Myocyte (in vitro differentiated cells): ENCODE data around the gene CHD6. TPM values are rescaled to one million over a fixed set of nuclear protein-coding genes. Genes with fewer than 3 reads are reported as not detected.

Experiments
- DNase-seq: peaks from one replicate; pipeline ENCODE4 v3.0.0-alpha.2; 2012; ENCODE audit warnings: low read depth
- total RNA-seq: library from RNA; depleted of rRNA; stranded (reverse); fragments of >200 nt; gene quantifications from 2 replicates; pipeline ENCODE4 v1.2.3, GENCODE V29; 2014

CHD6 gene
- total RNA-seq, 1 donor from 2014 or later, result 18.2 TPM

DNA sequence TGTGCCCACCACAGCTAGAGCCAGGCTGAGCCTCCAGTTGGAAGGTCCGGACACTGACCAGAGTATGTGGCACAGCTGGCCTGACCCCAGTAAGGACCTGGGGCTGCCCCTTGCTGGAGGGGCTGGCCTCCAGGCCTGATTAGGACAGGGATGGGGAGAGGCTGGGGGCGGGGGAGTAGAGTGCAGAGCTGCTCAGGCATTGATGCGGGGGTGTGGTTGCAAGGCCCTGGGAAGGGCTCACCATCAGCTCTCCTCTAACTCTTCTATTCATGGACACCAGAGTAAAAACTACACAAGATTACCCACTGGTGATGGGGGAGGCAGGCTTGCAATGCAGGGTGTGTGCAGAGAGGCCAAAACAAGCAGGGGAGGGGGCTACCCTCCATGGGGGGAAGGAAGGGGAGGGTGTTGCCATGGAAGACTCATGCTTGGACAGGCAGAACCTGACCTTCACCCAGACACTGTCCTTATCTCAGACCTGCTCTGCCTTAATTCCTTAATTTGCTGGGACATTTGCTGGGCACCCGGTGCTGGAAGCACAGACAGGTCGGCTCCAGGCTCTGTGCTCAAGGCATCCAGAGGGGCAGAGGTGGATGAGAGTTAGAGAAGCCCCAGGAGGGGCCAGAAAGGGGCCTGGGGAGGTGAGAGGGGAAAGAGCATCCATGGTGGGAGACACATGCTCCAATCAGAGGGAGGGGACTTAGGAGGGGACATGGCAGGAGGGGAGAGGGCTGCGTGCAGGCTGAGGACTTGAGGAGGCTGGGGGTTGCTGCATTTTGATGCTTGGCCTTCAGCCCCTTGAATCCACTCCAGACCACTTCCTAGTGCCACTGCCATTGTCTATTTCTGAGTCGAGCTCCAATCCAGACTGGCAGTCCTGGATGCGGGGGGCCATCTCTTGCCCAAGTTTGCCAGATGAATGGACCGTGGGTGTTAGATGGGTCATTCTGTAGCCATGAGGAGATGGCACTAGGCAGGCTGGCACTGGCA lies 244.0 kb downstream of the CHD6 start:
- DNase-seq, result no peak

DNA sequence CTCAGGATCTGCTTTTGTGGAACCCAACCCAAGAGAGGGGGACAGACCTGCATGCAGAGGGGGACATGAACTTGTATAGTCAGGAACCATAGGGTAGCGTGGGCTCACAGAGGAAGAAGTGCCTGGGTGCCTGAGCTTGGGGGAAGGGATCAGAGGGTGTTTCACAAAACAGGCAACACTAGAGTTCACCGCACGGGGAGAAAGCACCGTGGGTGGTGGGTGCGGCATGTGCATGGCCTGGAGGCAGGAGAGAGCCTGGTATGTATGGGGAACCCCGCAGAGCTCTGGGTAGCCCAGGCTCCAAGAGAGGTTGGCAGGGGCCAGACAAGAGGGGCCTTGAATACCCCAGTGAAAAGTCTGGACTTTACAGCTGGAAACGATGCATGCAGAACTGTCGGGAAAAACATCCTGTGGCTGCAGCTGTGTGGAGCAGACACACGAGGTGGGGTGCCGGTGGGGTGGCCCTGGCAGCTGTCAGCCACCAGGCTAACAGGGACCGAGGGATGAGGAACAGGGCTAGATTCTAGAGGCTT lies 244.9 kb downstream of the CHD6 start:
- no peak for DNase-seq

DNA sequence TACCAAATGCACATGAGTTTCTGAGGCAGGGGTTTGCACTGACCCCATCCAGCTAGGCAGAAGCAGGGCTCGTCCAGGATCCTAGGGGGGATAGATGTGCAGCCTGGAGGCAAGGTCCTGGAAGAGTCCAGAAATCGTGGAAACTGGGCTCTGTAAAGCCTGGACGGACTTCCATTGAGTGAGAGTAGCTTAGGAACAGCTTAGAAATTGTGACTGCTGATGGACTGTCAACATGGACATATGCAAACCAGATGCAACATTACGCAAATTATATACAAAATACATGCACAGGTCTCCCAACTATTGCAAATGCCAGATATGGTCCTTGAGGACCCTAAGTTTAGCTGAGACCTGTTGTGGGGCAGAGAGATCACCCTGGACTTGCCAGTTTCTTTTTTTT lies 246.8 kb downstream of the CHD6 start:
- no peak for DNase-seq

DNA sequence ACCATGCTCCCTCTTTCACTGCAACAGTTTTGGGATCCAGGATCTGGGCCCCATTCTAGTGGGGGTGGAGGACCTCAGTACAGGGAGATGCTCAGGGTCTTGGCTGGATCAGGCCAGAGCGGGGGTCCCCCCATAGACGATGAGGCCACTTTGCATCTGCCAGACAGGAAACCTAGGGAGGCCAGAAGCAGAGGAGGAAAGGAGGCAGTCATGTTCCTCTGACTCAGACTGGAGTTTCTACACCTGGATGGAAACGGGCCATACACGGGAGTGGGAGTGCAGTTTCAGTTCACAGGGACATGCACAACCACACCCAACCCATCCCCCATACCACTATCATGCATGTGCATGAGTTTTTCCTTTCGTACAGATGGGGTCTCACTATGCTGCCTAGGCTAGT lies 248.0 kb downstream of the CHD6 start:
- DNase-seq, result no peak

DNA sequence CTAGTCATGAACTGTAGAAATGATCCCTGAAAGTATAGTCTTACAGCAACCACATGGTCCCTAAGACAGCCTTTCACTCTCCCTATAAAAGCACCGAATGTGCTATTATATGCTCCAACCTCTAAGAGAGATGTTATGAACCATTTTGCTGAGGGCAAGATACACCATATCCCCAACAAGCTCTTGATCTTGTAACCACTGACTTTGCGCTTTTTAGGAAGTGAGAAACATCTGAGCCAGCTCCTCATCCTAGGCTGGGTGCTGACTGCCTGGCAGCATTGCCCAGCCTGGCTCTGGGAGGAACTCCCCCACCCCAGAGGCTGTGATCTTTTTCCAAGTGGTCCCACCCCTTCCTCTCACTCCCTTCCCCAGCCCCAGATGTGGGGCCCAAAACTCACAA lies 248.5 kb downstream of the CHD6 start:
- no peak for DNase-seq

DNA sequence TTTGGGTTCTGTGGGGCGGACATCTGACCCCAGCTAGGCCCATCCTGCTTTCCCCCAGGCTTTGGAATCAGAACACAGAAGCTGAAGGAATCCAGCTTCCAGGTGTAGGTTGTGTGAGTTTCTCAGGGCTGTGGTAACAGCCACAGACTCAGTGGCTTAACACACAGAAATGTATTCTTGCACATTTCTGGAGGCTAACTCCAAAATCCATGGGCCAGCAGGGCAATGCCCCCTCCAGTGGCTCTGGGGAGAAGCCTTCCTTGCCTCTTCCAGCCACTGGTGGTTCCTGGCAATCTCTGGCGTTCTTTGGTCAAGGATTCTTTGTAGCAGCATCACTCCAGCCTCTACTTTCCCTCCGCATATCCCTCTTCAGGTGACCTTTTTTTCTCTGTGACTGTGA lies 250.2 kb downstream of the CHD6 start:
- no peak for DNase-seq

DNA sequence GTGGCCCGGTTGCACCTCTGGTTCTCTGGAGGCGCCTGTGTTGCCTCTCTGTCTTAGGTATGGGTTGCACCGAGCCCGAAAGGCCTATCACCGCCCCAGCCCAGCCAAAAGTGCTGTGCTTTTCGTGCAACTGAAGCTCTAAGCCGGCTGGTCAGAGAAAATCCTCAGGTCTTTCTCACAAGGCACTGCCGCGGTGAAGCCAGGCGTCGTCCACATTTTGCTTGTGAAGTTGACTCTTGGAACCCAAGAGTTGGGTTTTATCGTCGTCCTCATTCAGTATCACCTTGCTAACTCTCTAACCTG lies 250.8 kb downstream of the CHD6 start:
- no peak for DNase-seq

DNA sequence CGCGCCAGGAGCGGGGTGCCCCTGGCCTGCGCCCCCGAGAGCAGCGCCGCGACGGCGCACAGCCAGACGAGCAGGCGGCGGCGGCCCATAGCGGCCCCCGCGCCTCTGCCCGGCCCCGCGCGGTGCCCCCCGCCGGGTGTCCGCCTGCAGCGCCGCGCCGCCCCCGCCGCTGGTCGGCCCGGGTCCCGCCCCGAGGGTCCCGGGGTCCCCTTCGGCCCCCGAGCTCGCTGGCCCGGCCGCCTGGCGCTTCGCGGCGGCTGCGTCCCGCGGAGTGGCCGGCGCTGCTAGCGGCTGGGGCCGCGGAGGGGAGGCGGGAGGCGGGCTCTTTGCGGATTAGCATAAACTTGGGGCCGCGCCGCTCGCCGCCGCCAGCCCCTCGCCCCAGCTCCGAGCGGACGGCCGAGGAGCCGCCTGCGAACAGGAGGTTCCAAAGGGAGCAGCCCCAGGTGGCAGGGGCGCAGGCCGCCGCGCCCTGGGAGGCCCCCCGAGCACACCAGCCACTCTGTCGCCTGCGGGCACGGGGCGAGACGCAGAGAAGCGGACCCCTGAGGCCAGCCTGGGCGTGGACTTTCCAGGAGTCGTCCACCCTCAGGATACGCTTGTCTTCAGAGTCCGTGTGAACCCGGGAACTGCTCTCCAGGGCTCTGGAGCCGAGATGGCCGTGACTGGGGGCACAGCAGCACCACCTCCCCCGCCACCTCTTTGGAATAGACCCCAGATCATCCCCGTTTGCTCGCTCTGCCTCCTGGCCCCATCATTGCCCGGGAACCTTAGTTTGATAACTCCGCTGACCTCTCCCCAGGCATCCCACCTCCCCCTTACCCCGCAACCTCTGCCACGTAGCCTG lies 251.4 kb downstream of the CHD6 start, which contains the start of gene EMILIN3:
Gene EMILIN3, minus strand, starts transcription at position 273 of the 847 bp plus-strand sequence. Its CDS starts 184 bp downstream, at position 89.
- DNase-seq, result no peak

DNA sequence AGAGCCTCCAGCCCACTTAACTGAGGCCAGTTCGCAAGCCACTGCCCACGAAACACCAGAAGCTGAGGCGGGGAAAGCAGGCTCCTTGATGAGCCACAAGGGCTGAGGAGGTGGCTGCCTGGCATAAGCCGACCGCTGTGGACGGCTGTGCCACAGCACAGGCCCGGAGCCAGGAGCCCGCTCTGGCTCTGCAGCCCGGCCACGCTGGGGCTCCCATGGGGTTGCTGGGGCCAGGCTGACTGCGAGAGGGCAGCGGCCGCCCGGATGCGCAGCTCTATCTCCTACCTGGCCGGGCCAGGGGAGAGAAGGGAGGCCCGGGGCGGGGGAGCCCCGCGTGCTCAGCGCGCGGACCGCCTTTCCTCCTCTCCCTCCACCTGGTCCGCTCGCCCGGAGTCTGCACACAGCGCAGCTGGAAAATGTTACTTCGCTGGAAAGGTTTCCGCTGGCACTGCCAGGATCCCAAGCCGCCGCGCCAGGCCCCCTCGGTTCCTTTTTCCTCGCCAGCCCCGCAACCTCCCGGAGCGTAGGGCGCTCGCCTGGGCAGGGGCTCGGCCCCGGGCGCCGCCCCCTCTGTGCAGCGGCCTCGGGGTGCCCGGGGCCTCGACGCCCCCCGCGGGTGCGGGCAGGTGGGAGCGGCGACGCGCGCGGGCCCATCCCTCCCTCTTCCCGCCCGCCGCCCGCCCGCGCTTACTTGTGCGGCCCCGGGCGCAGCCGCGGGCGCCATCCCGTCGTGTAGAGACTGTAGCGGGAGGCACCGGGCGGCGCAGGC lies 252.2 kb downstream of the CHD6 start:
- no peak for DNase-seq

DNA sequence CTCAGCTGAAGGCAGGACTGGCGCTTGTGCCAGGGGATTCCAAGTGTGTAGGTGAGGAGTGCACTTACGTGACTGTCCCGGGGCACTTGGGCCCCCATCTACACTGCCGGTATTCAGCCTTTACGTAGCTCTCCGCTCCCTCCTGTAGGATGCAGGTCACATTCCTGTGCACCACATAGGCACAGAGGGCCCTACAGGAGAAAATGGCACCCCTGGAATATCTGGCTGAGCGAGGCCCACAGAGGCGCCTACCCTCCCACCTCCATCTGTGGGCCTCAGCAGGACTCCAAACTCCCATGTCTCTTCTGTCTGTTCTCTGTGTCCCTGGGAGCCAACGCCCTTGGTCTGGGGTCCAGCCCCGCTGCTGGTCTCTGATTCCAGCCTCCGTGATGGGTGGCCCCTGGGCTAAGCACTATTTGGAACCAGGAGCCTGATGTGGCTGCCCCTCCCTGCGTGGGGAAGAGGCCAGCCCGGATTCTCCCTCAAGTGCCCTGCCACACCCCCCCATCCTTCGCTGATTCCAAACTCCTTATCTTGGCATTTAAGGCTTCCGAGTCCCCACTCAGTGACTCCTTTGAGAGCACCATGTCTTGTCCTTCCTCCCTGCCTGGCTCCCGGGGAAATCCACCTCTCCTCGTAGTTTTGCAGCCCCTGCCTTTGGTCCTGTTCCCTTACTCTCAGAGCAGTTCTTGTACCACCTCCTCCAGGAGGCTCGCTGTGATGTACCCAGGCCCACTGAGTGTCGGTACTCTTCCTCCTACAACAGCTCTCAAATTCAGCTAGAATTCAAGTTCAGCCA lies 253.0 kb downstream of the CHD6 start:
- DNase-seq, result no peak

DNA sequence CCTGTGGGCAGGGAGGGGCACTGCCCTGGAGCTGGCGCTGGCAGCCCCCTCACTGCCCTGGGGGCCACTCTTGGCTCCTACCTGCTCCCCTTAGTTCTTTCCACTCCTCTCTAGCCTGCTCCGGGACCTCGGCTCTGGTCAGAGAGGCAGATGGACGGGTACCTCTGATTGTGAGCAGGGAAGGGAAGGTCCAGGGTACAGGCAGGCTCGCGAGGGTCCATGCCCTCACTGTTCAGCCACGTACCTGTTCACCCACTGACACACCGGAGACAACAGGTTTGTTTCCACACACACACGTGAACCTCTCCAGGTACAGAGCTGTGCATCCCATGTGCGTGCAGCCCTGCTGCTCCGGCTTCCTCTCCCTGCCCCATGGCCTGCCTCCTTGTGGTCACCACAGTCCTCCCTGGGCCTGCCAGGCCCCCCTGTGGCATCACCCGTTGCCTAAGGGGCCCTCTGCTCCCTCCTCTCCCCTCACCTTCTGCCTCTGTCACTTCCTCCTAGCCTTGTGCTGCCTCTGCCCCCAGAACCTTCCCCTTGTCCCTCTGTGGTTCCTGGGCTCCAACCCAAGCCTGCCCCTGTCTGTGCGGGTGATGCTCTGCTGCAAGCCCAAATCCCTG lies 253.8 kb downstream of the CHD6 start:
- no peak for DNase-seq

DNA sequence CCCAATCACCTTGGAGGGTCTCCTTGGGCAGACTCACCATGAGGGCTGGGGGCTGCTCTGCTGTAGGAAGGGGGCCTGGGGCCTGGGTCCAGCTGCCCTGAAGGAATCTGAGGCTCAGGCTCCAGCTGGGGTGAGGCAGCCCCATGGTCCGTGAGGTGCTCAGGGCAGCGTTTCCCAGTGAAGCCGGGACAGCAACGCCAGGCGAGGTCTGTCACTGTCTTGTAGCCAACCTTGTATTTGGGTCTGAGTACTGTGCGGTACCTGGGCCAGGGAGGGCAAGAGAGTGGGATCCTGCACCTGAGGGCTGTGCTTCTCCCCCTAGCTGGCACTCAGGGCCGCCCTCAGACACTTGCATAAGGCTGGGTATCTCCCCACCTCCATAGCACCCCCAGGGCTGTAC lies 254.6 kb downstream of the CHD6 start:
- no peak for DNase-seq

DNA sequence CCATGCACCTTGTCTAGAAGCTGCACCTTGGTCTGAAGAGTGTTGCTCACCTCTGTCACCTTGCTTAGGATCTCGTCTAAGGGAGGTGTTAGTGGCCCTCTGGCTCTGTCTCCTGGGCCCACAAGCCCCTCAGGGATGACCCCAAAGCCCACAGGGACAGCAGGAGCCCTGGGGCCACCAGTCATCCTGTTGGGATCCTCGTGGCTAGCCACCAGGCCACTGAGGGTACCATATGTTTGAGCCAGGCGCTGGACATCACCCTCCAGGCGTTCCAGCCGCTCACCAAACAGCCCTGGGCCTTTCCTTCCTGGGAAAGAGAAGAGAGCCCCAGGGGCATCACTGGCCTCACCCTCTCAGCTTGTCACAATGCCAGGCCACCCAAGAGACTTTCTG lies 255.4 kb downstream of the CHD6 start:
- no peak for DNase-seq

DNA sequence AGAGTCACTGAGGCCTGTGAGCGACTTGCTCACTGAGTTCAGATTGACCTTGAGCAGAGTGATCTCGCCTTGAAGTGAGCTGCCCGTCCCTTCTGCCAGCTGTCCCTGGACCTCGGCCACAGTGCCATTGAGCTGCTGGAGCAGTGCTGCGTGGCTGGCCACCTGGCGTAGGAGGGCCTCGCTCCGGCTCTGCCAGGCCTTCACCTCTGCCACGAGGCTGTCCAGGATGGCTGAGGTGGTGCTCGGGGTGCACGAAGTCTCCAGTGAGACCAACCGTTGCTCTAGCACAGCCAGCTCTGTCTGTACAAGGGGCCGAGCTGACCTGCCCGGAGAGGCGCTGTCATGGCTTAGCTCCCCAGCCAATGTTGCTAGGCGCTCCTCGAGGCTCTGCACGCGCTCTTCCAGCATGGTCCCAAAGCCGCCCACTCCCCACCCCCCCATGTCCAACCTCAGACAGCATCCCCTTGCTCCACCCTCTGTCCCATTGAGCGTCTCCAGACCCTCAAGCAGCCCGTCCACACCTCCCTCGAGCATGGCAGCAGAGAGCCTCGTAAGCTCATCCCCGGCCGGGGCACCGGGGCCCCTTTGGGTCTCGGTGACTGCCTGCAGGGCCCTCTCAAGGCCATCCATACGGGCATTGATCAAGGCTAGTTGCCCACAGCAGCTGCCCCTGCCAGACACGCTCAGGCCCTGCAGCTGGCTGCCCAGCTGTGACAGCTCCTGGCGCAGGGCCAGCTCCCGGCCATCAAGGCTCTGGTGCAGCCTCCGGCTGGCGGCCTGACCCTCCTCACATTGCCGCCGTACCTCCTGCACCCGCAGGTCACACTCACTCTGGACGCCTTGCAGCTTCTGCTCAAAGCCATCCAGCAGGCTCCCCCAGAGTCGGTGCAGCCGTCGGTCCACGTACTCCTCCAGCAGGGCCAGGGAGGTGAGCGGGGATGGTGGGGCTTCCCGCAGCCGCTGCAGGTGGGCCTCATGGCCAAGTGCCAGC lies 256.1 kb downstream of the CHD6 start:
- DNase-seq, result peak; percentile 50

DNA sequence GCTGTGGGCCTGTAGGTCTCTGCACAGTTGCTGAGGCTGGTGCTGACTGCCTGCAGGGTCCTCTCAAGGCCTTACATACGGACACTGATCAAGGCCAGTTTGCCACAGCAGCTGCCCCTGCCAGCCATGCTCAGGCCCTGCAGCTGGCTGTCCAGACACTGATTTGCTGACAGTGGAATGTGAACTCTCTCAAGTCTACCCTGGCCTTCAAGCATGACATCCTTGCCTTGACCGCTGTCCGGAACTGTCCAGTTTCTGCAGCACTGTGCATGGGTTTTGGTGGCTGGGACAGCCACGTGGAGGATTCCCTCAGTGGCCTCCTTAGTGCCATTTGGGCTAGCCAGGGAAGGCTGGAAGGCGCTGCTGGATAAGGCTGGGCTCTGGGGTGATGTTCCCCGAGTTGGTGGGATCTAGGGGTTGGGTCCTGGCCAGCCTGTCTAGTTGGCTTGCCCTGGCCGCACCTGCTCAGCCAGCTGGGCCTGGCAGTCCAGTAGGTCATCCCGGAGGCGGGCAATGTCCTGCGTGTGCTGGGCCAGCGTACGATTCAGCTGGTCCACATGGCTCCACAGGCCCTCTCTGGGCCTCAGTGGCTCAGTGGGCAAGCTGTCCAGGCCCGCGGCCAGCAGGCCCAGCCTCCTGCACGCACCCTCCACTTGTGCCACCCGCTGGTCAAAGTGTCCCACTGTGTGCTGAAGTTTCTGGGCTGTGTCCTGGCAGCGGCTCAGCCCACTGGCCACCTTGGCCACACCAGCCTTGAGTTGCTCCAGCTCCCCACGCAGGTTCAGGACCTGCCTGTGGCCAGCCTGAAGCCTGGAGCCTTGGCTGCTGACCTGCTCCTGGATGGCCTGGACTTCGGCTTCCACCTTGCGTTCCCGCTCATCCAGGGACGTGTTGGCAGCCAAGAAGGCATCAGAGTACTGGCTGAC lies 257.1 kb downstream of the CHD6 start:
- DNase-seq, result peak; percentile 90

DNA sequence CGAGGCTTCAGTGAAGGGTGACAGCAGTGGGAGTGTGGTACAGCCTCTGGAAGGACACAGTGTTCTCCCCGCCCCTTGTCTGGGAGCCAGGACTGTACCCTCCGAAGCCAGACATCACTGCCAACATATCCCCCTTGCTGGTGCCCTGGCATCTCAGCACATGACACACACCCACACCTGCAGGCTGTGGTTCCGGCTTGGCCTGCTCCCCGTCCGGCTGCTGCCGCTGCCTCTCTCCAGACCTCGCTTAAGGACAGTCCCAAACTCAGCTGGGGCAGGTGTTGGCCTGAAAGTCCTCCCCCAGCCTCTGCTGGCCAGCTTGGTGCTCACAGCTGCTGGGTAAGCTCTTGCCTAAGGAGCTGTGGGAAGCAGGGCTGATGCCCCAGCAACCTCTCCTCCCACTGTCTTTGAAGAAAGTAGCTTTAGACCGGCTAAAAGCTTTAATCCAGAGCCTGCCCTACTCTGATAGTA lies 258.6 kb downstream of the CHD6 start:
- peak; percentile 55 for DNase-seq

DNA sequence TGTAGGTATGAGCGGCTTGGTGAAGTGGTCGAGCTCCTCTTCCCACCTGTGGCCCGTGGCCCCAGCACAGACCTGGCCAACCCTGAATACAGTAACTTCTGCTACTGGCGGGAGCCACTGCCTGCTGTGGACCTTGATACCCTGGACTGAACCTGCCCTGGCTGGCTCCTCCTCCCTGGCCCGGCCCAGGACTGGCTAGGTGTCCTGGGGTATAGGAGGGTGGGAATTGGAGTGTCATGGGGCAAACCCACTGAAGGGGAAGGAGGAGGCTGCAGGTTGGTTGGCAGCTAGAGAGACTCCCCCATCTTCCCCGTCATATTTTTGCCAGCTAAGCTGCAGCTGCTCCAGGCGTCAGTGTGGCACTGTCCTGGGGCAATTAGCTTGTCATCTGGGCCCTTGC lies 259.5 kb downstream of the CHD6 start:
- DNase-seq, result no peak
